CD4-positive, alpha-beta T cell treated with Interleukin-17A for 4 hours (primary cell): ENCODE results near the gene NNMT.

ENCODE experiments used
- DNase-seq: peaks from one replicate; pipeline ENCODE4 v3.0.0-alpha.2; 2020; ENCODE audit warnings: mixed read lengths

The NNMT gene

GRCh38 chr11:114263513-114264170, 32.6 kb upstream of the NNMT start:
- DNase-seq, result no peak

GRCh38 chr11:114264381-114264780, 31.8 kb upstream of the NNMT start:
- no peak for DNase-seq

- no peak for DNase-seq
These were observed 30.9 kb upstream of the NNMT start for GRCh38 chr11:114265122-114265878.

- DNase-seq, result no peak
These were observed 26.7 kb upstream of the NNMT start for GRCh38 chr11:114269498-114269897.

- no peak for DNase-seq
These were observed 25.5 kb upstream of the NNMT start for GRCh38 chr11:114270531-114271270.

GRCh38 chr11:114271316-114271715, 24.9 kb upstream of the NNMT start:
- no peak for DNase-seq

GRCh38 chr11:114272311-114272710, 23.9 kb upstream of the NNMT start:
- DNase-seq, result no peak

GRCh38 chr11:114273071-114273470, 23.1 kb upstream of the NNMT start:
- DNase-seq, result no peak

- DNase-seq, result no peak
These were observed 22.1 kb upstream of the NNMT start for GRCh38 chr11:114273890-114274635.

- DNase-seq, result no peak
These were observed 21.6 kb upstream of the NNMT start for GRCh38 chr11:114274637-114275036.

GRCh38 chr11:114275280-114275679, 20.9 kb upstream of the NNMT start:
- no peak for DNase-seq

- no peak for DNase-seq
These were observed 20.1 kb upstream of the NNMT start for GRCh38 chr11:114276077-114276476.

- no peak for DNase-seq
These were observed 18.4 kb upstream of the NNMT start for GRCh38 chr11:114277637-114278341.

GRCh38 chr11:114278342-114279065, 17.7 kb upstream of the NNMT start:
- no peak for DNase-seq

GRCh38 chr11:114279792-114280546, 16.2 kb upstream of the NNMT start:
- no peak for DNase-seq

GRCh38 chr11:114280696-114281095, 15.5 kb upstream of the NNMT start:
- DNase-seq, result peak; percentile 41

GRCh38 chr11:114281388-114281956, 14.7 kb upstream of the NNMT start:
- DNase-seq, result no peak

- DNase-seq, result no peak
These were observed 13.7 kb upstream of the NNMT start for GRCh38 chr11:114282488-114282887.

GRCh38 chr11:114283422-114283821, 12.8 kb upstream of the NNMT start:
- DNase-seq, result no peak

- DNase-seq, result no peak
These were observed 12.2 kb upstream of the NNMT start for GRCh38 chr11:114284021-114284420.

- no peak for DNase-seq
These were observed 11.3 kb upstream of the NNMT start for GRCh38 chr11:114284914-114285313.
